Brain microvascular endothelial cell (primary cell): ENCODE results near the gene LDLRAD4.

Source experiments
- DNase-seq: peaks from one replicate; pipeline ENCODE4 v3.0.0-alpha.2; 2020
- H3K27ac ChIP-seq: fragments of 250-450 bp; sonication (Bioruptor Pico); 2 replicates; pipeline ENCODE4 v1.5.1; 2020; ENCODE audit warnings: mild to moderate bottlenecking, moderate library complexity
- H3K27me3 ChIP-seq: fragments of 250-450 bp; sonication (Bioruptor Pico); replicated peaks from 2 replicates; pipeline ENCODE4 v1.5.1; 2020; ENCODE audit warnings: mild to moderate bottlenecking
- H3K36me3 ChIP-seq: fragments of 250-450 bp; sonication (Bioruptor Pico); replicated peaks from 2 replicates; pipeline ENCODE4 v1.5.1; 2020; ENCODE audit warnings: mild to moderate bottlenecking
- H3K4me3 ChIP-seq: 2 replicates; pipeline ENCODE4 v1.5.1; 2011; ENCODE audit warnings: low read depth, mild to moderate bottlenecking, control low read depth, low read length, moderate library complexity
- CTCF ChIP-seq: IDR thresholded peaks from 2 replicates; pipeline ENCODE4 v1.5.1; 2011; ENCODE audit warnings: low read depth, mild to moderate bottlenecking, moderate library complexity, low read length, control low read depth, inconsistent platforms; ENCODE audit errors: missing control alignments
- in situ Hi-C: cut with HindIII; loops from 2 replicates; pipeline ENCODE4 v1.10.0; 2017; ENCODE audit warnings: low sequenced_read_pairs, low pct_ligation_motif_present

LDLRAD4 gene

GRCh38 chr18:13271302-13271911 lies 52.8 kb downstream of the LDLRAD4 start:
- no peaks in the 10 kb centered on the region for H3K27me3 ChIP-seq
- in situ Hi-C loops: no loop called here

GRCh38 chr18:13272416-13272815 lies 53.9 kb downstream of the LDLRAD4 start:
- Histone ChIP-seq H3K27me3 (no peaks in the 10 kb centered on the region), H3K27ac (no peak overlapping the region), H3K4me3 (no peak overlapping the region), H3K36me3 (no peaks in the 10 kb centered on the region)
- DNase-seq: no peak
- no peak for TF ChIP-seq CTCF
- in situ Hi-C loops: no loop called here

More at GRCh38 chr18:13271302-13271911, 52.8 kb downstream of the LDLRAD4 start:
- no peak overlapping the region for H3K27ac ChIP-seq
- H3K36me3 ChIP-seq: no peaks in the 10 kb centered on the region
- no peak for TF ChIP-seq CTCF
- no peak overlapping the region for H3K4me3 ChIP-seq
- DNase-seq: no peak

GRCh38 chr18:13273800-13274199 lies 55.2 kb downstream of the LDLRAD4 start:
- in situ Hi-C loops: no loop called here
- H3K36me3 ChIP-seq: no peaks in the 10 kb centered on the region
- no peak overlapping the region for H3K4me3 ChIP-seq
- H3K27me3 ChIP-seq: no peaks in the 10 kb centered on the region
- DNase-seq: no peak
- no peak for TF ChIP-seq CTCF
- no peak overlapping the region for H3K27ac ChIP-seq

GRCh38 chr18:13275075-13275474 lies 56.5 kb downstream of the LDLRAD4 start:
- H3K36me3 ChIP-seq: no peaks in the 10 kb centered on the region
- no peak for TF ChIP-seq CTCF
- no peaks in the 10 kb centered on the region for H3K27me3 ChIP-seq
- DNase-seq: no peak
- no peak overlapping the region for H3K27ac ChIP-seq
- in situ Hi-C loops: no loop called here
- no peak overlapping the region for H3K4me3 ChIP-seq

- Histone ChIP-seq H3K27ac (no peak overlapping the region), H3K4me3 (no peak overlapping the region), H3K36me3 (no peaks in the 10 kb centered on the region), H3K27me3 (no peaks in the 10 kb centered on the region)
- TF ChIP-seq CTCF: no peak
- no peak for DNase-seq
- in situ Hi-C loops: no loop called here
These were observed 58.3 kb downstream of the LDLRAD4 start for GRCh38 chr18:13276530-13277520.
